ENCODE data around the gene IGFL1. TPM values are rescaled to one million over a fixed set of nuclear protein-coding genes. Genes with fewer than 3 reads are reported as not detected.
"Not testable (repeated sequence)": the region's sequence is repeated elsewhere in the genome, so short reads cannot be mapped to it uniquely, and the experiment has no call there.

Gene IGFL1
- total and polyA plus RNA-seq, 2 donors (not counting 1 experiment from before 2014, with no cell fraction given): 0.15 TPM; not detected in 1

DNA sequence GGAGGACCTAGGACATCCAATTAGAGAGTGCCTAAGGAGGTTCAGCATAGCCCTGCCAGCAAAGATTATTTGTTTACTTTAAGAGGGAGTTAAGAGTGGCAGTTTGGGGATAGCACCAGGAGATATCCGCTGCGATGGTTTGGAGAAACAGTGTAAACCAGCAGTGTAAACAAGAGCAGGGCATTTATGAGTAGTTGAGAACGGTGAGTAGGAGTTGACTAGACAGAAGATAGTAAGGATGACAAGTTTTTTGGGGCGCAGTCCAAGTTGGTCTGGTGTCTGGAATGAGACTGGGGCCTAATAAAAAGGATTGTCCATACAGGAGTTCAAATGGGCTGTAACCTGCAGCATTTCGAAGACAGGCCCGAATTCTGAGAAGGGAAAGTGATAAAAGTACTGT, 44.4 kb downstream of the IGFL1 start:
- ATAC-seq (ENCODE audit: low read depth); POLR2A ChIA-PET; intact Hi-C loops (cut with micrococcal nuclease); H3K4me2 ChIP-seq (replicated peaks; ENCODE audit: low read depth, low read length, poor library complexity, severe bottlenecking); H3K9me3 Mint-ChIP-seq (ENCODE audit: insufficient read depth); H3K9me3 ChIP-seq (ENCODE audit: control extremely low read depth in 1 of 3, control insufficient read depth in 2 of 3, insufficient read depth in 1 of 3, low read length in 2 of 3); H3K27ac Mint-ChIP-seq; H3K4me1 Mint-ChIP-seq; H3K36me3 ChIP-seq (replicated peaks in 1 of 2; ENCODE audit: control extremely low read depth in 1 of 2, control insufficient read depth in 1 of 2, extremely low read depth in 1 of 2, insufficient read depth in 2 of 2, low read length in 1 of 2); H3K4me1 ChIP-seq (ENCODE audit: control insufficient read depth in 2 of 2, insufficient read depth in 2 of 2, low read length in 2 of 2); CTCF ChIA-PET; H2AFZ ChIP-seq (ENCODE audit: insufficient read depth, low read depth, low read length, poor library complexity, severe bottlenecking); H3K79me2 ChIP-seq (ENCODE audit: control insufficient read depth, insufficient read depth, low read length); H3K9ac ChIP-seq (ENCODE audit: low read length); H3K27ac ChIP-seq (ENCODE audit: low read length in 2 of 2); DNase-seq; H4K20me1 ChIP-seq (ENCODE audit: control insufficient read depth, insufficient read depth, low read length, poor library complexity, severe bottlenecking); H3K4me3 ChIP-seq (ENCODE audit: control extremely low read depth in 1 of 5, extremely low read depth in 1 of 5, insufficient read depth in 1 of 5, low read depth in 2 of 5, low read length in 4 of 5); H3K4me3 Mint-ChIP-seq: not testable (repeated sequence)
- H3K27me3 ChIP-seq (replicated peaks in 1 of 4; ENCODE audit: control extremely low read depth in 1 of 4, control insufficient read depth in 3 of 4, insufficient read depth in 4 of 4, low read length in 3 of 4): peaks cover 0 to 19% (median 10%) of the 10 kb centered on the region in 4 experiments
- WGBS (ENCODE audit: insufficient coverage): 91% methylated on average over 6 of the region's 6 CpGs
- H3K27me3 Mint-ChIP-seq: peaks cover 48% of the 10 kb centered on the region

GRCh38 chr19:46279177-46279576, 49.6 kb downstream of the IGFL1 start:
- Histone ChIP-seq H3K27ac (ENCODE audit: low read length in 2 of 2) (no peak overlapping the region), H3K4me3 (ENCODE audit: control extremely low read depth in 1 of 5, extremely low read depth in 1 of 5, insufficient read depth in 1 of 5, low read depth in 2 of 5, low read length in 4 of 5) (no peak overlapping the region), H3K9ac (ENCODE audit: low read length) (no peak overlapping the region), H3K4me1 (ENCODE audit: control insufficient read depth in 2 of 2, insufficient read depth in 2 of 2, low read length in 2 of 2) (no peaks in the 10 kb centered on the region), H2AFZ (ENCODE audit: insufficient read depth, low read depth, low read length, poor library complexity, severe bottlenecking) (no peak overlapping the region), H3K27me3 (replicated peaks in 1 of 4; ENCODE audit: control extremely low read depth in 1 of 4, control insufficient read depth in 3 of 4, insufficient read depth in 4 of 4, low read length in 3 of 4) (no peaks in the 10 kb centered on the region), H4K20me1 (ENCODE audit: control insufficient read depth, insufficient read depth, low read length, poor library complexity, severe bottlenecking) (no peaks in the 10 kb centered on the region), H3K4me2 (replicated peaks; ENCODE audit: low read depth, low read length, poor library complexity, severe bottlenecking) (no peak overlapping the region), H3K79me2 (ENCODE audit: control insufficient read depth, insufficient read depth, low read length) (no peaks in the 10 kb centered on the region), H3K9me3 (ENCODE audit: control extremely low read depth in 1 of 3, control insufficient read depth in 2 of 3, insufficient read depth in 1 of 3, low read length in 2 of 3) (no peaks in the 10 kb centered on the region), H3K36me3 (replicated peaks in 1 of 2; ENCODE audit: control extremely low read depth in 1 of 2, control insufficient read depth in 1 of 2, extremely low read depth in 1 of 2, insufficient read depth in 2 of 2, low read length in 1 of 2) (no peaks in the 10 kb centered on the region)
- Mint-ChIP-seq H3K4me3 (no peak overlapping the region), H3K27ac (no peak overlapping the region), H3K27me3 (peaks cover 34% of the 10 kb centered on the region), H3K9me3 (ENCODE audit: insufficient read depth) (no peaks in the 10 kb centered on the region), H3K4me1 (no peaks in the 10 kb centered on the region)
- no peak for TF ChIP-seq EZH2 (IDR thresholded peaks at IDR 0.05; ENCODE audit: borderline replicate concordance, insufficient read depth, low read depth, low read length, poor library complexity, severe bottlenecking)
- TF ChIP-seq, protein P1, sequence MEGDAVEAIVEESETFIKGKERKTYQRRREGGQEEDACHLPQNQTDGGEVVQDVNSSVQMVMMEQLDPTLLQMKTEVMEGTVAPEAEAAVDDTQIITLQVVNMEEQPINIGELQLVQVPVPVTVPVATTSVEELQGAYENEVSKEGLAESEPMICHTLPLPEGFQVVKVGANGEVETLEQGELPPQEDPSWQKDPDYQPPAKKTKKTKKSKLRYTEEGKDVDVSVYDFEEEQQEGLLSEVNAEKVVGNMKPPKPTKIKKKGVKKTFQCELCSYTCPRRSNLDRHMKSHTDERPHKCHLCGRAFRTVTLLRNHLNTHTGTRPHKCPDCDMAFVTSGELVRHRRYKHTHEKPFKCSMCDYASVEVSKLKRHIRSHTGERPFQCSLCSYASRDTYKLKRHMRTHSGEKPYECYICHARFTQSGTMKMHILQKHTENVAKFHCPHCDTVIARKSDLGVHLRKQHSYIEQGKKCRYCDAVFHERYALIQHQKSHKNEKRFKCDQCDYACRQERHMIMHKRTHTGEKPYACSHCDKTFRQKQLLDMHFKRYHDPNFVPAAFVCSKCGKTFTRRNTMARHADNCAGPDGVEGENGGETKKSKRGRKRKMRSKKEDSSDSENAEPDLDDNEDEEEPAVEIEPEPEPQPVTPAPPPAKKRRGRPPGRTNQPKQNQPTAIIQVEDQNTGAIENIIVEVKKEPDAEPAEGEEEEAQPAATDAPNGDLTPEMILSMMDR (IDR thresholded peaks at IDR 0.05): no peak
- intact Hi-C loops (cut with micrococcal nuclease): no loop called here
- ChIA-PET CTCF (interaction anchor here (1.4 to 2.2 kb wide), 2 partner anchors 11 to 208 kb away, joined by 5 to 7 read pairs; no protein-coding TSS in a partner anchor), POLR2A (no interaction called here)
- ATAC-seq (ENCODE audit: low read depth) (no peak), DNase-seq (no peak)
- 92% methylated on average over 6 of the region's 7 CpGs for WGBS (ENCODE audit: insufficient coverage)

Other genes with a start within 250 kb of the IGFL1 start
- gene CCDC61, start 234.3 kb upstream of the IGFL1 start, total RNA-seq: 30.1 and 37.0 TPM in 2 replicates
- 16.1 and 20.6 TPM in 2 replicates for gene CCDC61, start 234.3 kb upstream of the IGFL1 start, polyA plus RNA-seq
- gene PGLYRP1, start 206.7 kb upstream of the IGFL1 start, total RNA-seq: not detected in 2 replicates
- not detected in 2 replicates for gene PGLYRP1, start 206.7 kb upstream of the IGFL1 start, polyA plus RNA-seq
- not detected in 2 replicates for gene IGFL4, start 188.7 kb upstream of the IGFL1 start, total RNA-seq
- not detected in 2 replicates for gene IGFL4, start 188.7 kb upstream of the IGFL1 start, polyA plus RNA-seq
- not detected in 2 replicates for gene IGFL3, start 105.1 kb upstream of the IGFL1 start, total RNA-seq
- not detected in 2 replicates for gene IGFL3, start 105.1 kb upstream of the IGFL1 start, polyA plus RNA-seq
- gene IGFL2, start 81.5 kb upstream of the IGFL1 start, total RNA-seq: not detected in 2 replicates
- not detected in 2 replicates for gene IGFL2, start 81.5 kb upstream of the IGFL1 start, polyA plus RNA-seq
- gene HIF3A, start 67.3 kb downstream of the IGFL1 start, total RNA-seq: not detected in 2 replicates
- not detected in 2 replicates for gene HIF3A, start 67.3 kb downstream of the IGFL1 start, polyA plus RNA-seq
- gene PPP5C, start 117.3 kb downstream of the IGFL1 start, total RNA-seq: 51.2 and 58.6 TPM in 2 replicates
- 70.5 and 115 TPM in 2 replicates for gene PPP5C, start 117.3 kb downstream of the IGFL1 start, polyA plus RNA-seq
- not detected in 2 replicates for gene CCDC8, start 183.8 kb downstream of the IGFL1 start, total RNA-seq
- gene CCDC8, start 183.8 kb downstream of the IGFL1 start, polyA plus RNA-seq: not detected in 2 replicates
- gene PNMA8C, start 199.2 kb downstream of the IGFL1 start, total RNA-seq: not detected in 2 replicates
- 0.03 TPM in 1 of 2 replicates, not detected in the other for gene PNMA8C, start 199.2 kb downstream of the IGFL1 start, polyA plus RNA-seq
- not detected in 2 replicates for gene PNMA8A, start 241.8 kb downstream of the IGFL1 start, total RNA-seq
- 0.26 TPM in 1 of 2 replicates, not detected in the other for gene PNMA8A, start 241.8 kb downstream of the IGFL1 start, polyA plus RNA-seq

All from B cell (primary cell).